ENCODE data around the gene SURF1. TPM values are rescaled to one million over a fixed set of nuclear protein-coding genes. Genes with fewer than 3 reads are reported as not detected.

SURF1 gene
- total RNA-seq, 4 donors from 2014 or later = 50.4 to 86.4 (median 69.2) TPM

DNA sequence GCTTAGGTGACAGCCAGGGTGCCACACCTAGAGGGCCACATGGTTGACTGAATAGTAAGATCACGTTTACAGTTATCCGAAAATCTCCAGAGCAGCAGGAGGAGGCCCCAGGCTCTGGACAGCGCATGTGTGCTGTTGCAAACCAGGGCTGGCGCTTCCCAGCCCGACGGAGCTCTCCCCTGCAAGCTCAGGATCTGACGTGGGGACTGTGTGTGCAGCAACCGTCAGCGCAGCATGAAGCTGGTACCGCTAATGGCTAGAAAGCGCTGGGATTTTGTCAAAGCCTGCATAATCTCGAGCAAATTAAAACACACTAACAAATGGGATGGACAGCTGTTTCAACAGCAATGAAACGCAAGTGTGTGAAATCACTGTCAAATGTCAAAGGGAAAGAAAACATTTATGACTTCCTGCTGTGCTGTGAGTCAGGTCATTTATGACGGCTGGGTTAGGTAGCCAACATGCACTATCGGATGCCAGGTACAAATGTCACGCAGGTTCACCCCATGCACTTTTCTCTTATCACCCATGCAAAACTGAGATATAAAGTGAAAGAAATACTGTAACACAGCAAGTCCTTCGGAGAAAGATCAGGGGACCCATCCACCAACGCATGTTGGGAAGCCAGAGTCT, 12.1 kb upstream of the SURF1 start:
- Histone ChIP-seq H3K9me3 (no peaks in the 10 kb centered on the region), H3K4me1 (peaks cover 49 to 70% (median 60%) of the 10 kb centered on the region in 4 donors), H3K4me3 (no peak overlapping the region), H3K36me3 (peaks cover 33 to 69% (median 60%) of the 10 kb centered on the region in 4 donors), H3K27me3 (no peaks in the 10 kb centered on the region), H3K27ac (replicated peaks in 1 of 4) (no peak overlapping the region)
- 66% methylated on average over 13 of the region's 18 CpGs for WGBS
- TF ChIP-seq POLR2A (IDR thresholded peaks at IDR 0.05; ENCODE audit: low read depth) = no peak
- TF ChIP-seq, protein P1, sequence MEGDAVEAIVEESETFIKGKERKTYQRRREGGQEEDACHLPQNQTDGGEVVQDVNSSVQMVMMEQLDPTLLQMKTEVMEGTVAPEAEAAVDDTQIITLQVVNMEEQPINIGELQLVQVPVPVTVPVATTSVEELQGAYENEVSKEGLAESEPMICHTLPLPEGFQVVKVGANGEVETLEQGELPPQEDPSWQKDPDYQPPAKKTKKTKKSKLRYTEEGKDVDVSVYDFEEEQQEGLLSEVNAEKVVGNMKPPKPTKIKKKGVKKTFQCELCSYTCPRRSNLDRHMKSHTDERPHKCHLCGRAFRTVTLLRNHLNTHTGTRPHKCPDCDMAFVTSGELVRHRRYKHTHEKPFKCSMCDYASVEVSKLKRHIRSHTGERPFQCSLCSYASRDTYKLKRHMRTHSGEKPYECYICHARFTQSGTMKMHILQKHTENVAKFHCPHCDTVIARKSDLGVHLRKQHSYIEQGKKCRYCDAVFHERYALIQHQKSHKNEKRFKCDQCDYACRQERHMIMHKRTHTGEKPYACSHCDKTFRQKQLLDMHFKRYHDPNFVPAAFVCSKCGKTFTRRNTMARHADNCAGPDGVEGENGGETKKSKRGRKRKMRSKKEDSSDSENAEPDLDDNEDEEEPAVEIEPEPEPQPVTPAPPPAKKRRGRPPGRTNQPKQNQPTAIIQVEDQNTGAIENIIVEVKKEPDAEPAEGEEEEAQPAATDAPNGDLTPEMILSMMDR (IDR thresholded peaks at IDR 0.05) = no peak
- TF ChIP-seq POLR2AphosphoS5 (IDR thresholded peaks at IDR 0.05) = no peak
- TF ChIP-seq EP300 (IDR thresholded peaks at IDR 0.05) = no peak
- DNase-seq (ENCODE audit: extremely low spot score) = no peak
- intact Hi-C loops (cut with DNase I) = no loop called here

DNA sequence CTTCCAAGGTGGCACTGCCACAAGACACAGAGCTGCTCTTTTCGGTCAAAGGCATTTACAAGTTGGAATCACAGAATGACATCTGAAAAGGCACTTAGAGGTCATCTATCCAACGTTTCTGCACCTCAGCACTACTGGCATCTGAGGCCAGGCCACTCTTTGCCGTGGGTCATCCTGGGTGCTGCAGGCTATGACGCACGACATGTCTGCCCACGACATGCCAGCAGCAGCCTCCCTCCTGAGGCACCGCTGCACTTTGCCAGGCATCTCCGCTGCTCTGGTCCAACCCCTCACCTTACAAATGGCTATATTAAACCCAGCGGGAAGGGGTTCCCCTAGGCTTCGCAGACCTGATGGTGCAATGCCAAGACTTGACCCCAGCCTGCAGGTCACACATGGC, 11.5 kb upstream of the SURF1 start:
- Histone ChIP-seq H3K27ac (replicated peaks in 1 of 4) (no peak overlapping the region), H3K27me3 (no peaks in the 10 kb centered on the region), H3K36me3 (peaks cover 39 to 69% (median 60%) of the 10 kb centered on the region in 4 donors), H3K4me3 (no peak overlapping the region), H3K4me1 (peaks cover 44 to 64% (median 54%) of the 10 kb centered on the region in 4 donors), H3K9me3 (no peaks in the 10 kb centered on the region)
- TF ChIP-seq POLR2AphosphoS5 (IDR thresholded peaks at IDR 0.05) = no peak
- TF ChIP-seq, protein P1 (IDR thresholded peaks at IDR 0.05) = no peak
- TF ChIP-seq POLR2A (IDR thresholded peaks at IDR 0.05; ENCODE audit: low read depth) = no peak
- TF ChIP-seq EP300 (IDR thresholded peaks at IDR 0.05) = no peak
- WGBS = 84% methylated on average over 6 of the region's 10 CpGs
- no peak for DNase-seq (ENCODE audit: extremely low spot score)
- intact Hi-C loops (cut with DNase I) = no loop called here

DNA sequence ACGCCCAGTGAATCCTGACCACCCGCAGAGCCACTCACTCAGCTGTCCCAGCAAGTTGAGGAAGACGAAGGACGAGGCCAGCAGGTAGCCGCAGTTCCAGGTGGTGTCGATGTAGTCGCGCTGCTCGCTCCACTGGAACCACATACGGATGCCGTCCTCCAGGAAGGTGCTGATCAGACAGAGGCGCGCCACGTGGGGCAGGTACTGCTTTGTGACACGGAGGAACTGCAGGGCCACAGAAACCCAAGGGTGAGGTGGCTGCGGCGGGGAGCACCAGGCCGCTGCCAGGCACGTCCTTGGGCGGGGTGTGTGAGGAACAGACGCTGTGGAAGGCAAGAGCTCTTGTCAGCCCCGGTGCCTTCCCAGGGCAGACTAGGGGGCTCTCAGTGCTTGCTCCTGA, 10.9 kb upstream of the SURF1 start:
- H3K36me3 ChIP-seq = peaks cover 44 to 70% (median 63%) of the 10 kb centered on the region in 4 donors
- DNase-seq (ENCODE audit: extremely low spot score) = no peak
- intact Hi-C loops (cut with DNase I) = no loop called here
- no peak for TF ChIP-seq EP300 (IDR thresholded peaks at IDR 0.05)
- TF ChIP-seq POLR2AphosphoS5 (IDR thresholded peaks at IDR 0.05) = no peak
- no peaks in the 10 kb centered on the region for H3K9me3 ChIP-seq
- H3K4me3 ChIP-seq = no peak overlapping the region
- no peaks in the 10 kb centered on the region for H3K27me3 ChIP-seq
- no peak overlapping the region for H3K27ac ChIP-seq (replicated peaks in 1 of 4)
- H3K4me1 ChIP-seq = peaks cover 39 to 58% (median 48%) of the 10 kb centered on the region in 4 donors
- 85% methylated on average over 9 of the region's 22 CpGs for WGBS

DNA sequence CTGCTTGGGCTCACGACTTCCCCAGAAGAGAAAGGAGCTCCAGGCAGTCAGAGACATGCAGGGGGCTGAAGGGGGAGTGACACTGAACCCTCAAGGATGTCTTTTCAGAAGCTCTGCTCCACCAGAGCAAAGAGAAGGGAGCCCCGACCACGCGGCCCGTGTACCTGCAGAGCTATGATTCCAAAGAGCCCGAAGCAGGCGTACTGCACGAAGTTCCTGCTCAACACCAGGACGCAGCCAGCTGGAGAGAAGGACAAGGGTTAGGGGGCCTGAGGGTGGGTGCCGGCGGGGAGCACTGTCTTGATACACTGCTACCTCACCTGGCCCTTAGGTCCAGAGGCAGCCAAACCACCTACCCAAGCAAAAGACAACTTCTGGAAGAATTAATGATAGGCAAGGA, 10.1 kb upstream of the SURF1 start:
- intact Hi-C loops (cut with DNase I) = no loop called here
- no peak overlapping the region for H3K4me3 ChIP-seq
- TF ChIP-seq, protein P1 (IDR thresholded peaks at IDR 0.05) = no peak
- TF ChIP-seq EP300 (IDR thresholded peaks at IDR 0.05) (no peak), POLR2A (IDR thresholded peaks at IDR 0.05; ENCODE audit: low read depth) (no peak), POLR2AphosphoS5 (IDR thresholded peaks at IDR 0.05) (no peak)
- H3K27me3 ChIP-seq = no peaks in the 10 kb centered on the region
- no peak for DNase-seq (ENCODE audit: extremely low spot score)
- WGBS = 90% methylated on average over 11 of the region's 11 CpGs
- peaks cover 50 to 78% (median 70%) of the 10 kb centered on the region in 4 donors for H3K36me3 ChIP-seq
- no peak overlapping the region for H3K27ac ChIP-seq (replicated peaks in 1 of 4)
- no peaks in the 10 kb centered on the region for H3K9me3 ChIP-seq
- peaks cover 31 to 50% (median 40%) of the 10 kb centered on the region in 4 donors for H3K4me1 ChIP-seq

DNA sequence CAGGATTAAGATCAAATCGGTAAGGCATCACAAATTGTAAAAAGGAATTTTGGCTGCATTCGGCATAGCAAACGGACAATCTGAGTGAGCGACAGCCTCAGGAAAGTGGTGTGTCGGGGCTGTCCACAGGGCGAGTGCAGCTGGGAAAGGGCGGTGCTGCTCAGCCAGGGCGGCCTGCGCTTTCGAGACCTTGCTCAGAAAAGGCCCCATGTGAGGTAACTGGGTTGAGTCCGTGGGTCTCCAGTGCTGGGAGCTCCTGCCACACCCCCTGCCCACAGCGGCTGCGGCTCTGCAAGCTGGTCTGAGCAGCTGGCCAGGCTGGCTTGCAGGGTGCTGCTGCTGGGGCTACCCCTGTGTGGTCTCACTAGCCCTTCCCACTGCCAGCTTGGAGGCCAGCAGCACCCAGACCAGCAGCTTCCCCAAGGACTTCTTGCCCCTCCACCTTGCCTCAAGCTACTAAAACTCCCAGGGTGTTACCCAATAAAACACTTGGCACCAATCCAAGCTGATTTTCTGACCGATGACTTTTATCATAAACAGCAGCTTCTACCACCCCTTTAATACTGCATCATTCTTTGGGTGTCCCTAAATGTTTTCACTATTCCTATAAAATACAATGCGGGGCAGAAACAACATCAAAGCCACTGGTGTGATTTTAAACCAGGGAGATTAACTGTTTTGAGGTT, 6.2 kb upstream of the SURF1 start:
- H3K4me3 ChIP-seq = no peak overlapping the region
- peaks cover 5 to 18% (median 11%) of the 10 kb centered on the region in 4 donors for H3K4me1 ChIP-seq
- H3K27ac ChIP-seq (replicated peaks in 1 of 4) = no peak overlapping the region
- H3K27me3 ChIP-seq = no peaks in the 10 kb centered on the region
- TF ChIP-seq, protein P1 (IDR thresholded peaks at IDR 0.05) = no peak
- TF ChIP-seq POLR2A (IDR thresholded peaks at IDR 0.05; ENCODE audit: low read depth) = no peak
- TF ChIP-seq EP300 (IDR thresholded peaks at IDR 0.05) = no peak
- TF ChIP-seq POLR2AphosphoS5 (IDR thresholded peaks at IDR 0.05) = no peak
- H3K9me3 ChIP-seq = no peaks in the 10 kb centered on the region
- intact Hi-C loops (cut with DNase I) = no loop called here
- H3K36me3 ChIP-seq = peaks cover 62 to 89% (median 80%) of the 10 kb centered on the region in 4 donors
- WGBS = 83% methylated on average over 15 of the region's 15 CpGs
- no peak for DNase-seq (ENCODE audit: extremely low spot score)

Measured in esophagus muscularis mucosa (tissue), 4 donors.